Gastrocnemius medialis (tissue), 4 donors: Measurements from ENCODE around the gene ARID1B.

Experiments
- POLR2A ChIP-seq, 2 donors: fragments of 450-650 bp; IDR thresholded peaks; one replicate each; pipeline ENCODE4 v1.6.1; 2017; ENCODE audit warnings: antibody characterized with exemption in 2 of 2, mild to moderate bottlenecking in 2 of 2, moderate library complexity in 2 of 2
- TF ChIP-seq, protein P1 (sequence below), 5 experiments: fragments of 450-650 bp in 3 of 5; fragments of 200-600 bp in 2 of 5; sonication (generic) in 2 of 5; IDR thresholded peaks in 4 of 5; conservative IDR thresholded peaks in 1 of 5; 1 replicate in 4 of 5; 2 replicates in 1 of 5; pipeline ENCODE4 v1.5.1; 2016 to 2019; ENCODE audit warnings: antibody characterized with exemption in 5 of 5, mild to moderate bottlenecking in 3 of 5, moderate library complexity in 3 of 5

DNA sequence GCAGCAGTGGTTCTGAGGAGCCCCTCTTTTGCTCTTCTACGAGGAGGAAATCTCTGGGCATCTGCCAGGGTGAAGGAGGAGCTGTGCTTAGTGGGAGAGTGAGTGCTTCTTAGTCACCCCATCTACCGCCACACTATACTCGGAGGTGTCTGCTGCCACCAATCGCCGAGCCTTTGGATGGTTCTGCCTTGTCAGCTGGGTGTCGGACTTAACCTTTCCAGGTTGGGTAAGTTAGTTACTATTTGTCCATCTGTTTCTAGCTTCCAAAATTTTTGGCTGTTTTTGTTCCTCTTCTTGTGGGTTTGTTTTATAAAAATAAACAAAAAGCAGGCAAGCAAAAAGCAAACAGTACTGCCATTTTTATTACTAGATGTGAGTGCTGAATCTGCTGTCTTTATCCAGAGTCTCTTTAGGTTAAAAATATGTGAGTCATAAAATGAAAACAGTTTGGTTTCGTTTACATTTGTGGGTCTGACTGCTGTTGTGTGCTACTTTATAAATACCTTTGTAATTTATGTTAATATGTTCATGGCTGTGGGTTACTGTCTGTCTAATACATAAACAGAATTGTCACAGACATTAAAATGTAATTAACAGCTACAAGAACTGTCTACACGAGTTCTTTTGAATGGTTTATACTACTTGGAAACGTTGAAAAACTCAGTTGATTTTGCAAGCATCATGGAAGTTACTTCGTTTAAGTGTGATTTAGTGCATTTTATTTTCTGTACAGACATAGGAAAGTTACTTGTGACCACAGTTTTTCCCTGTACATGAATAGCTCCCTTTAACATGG, 89.2 kb downstream of the ARID1B start:
- TF ChIP-seq, protein P1, sequence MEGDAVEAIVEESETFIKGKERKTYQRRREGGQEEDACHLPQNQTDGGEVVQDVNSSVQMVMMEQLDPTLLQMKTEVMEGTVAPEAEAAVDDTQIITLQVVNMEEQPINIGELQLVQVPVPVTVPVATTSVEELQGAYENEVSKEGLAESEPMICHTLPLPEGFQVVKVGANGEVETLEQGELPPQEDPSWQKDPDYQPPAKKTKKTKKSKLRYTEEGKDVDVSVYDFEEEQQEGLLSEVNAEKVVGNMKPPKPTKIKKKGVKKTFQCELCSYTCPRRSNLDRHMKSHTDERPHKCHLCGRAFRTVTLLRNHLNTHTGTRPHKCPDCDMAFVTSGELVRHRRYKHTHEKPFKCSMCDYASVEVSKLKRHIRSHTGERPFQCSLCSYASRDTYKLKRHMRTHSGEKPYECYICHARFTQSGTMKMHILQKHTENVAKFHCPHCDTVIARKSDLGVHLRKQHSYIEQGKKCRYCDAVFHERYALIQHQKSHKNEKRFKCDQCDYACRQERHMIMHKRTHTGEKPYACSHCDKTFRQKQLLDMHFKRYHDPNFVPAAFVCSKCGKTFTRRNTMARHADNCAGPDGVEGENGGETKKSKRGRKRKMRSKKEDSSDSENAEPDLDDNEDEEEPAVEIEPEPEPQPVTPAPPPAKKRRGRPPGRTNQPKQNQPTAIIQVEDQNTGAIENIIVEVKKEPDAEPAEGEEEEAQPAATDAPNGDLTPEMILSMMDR (IDR thresholded peaks at IDR 0.05 in 4 of 5, conservative IDR thresholded peaks at IDR 0.05 in 1 of 5) = peak in 1 of 5 experiments; percentile 11
- no peak for TF ChIP-seq POLR2A (IDR thresholded peaks at IDR 0.05)
